GM12801 (cell line): ENCODE measurements around the gene METTL25.

Experiments
- TF ChIP-seq, protein P1 (sequence below): IDR thresholded peaks from one replicate; pipeline ENCODE4 v1.5.1; 2011; ENCODE audit warnings: control low read depth; ENCODE audit not compliant: insufficient read length; ENCODE audit errors: extremely low read depth

METTL25 gene

DNA sequence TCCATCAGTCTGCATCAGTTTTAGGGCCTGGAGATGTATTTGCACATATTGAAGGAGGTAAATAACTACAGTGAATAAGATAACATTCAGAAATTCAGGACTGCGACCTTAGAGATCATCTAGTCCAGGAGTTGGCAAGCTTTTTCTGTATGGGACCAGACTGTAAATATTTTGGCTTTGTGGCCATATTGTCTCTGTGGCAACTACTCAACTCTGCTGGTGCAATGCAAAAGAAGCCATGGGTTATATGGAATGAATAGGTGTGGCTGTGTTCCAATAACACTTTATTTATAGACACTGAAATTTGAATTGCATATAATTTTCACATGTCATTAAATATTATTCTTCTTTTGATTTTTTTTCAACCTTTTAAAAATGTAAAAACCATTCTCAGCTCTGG lies 156.6 kb downstream of the METTL25 start:
- TF ChIP-seq, protein P1, sequence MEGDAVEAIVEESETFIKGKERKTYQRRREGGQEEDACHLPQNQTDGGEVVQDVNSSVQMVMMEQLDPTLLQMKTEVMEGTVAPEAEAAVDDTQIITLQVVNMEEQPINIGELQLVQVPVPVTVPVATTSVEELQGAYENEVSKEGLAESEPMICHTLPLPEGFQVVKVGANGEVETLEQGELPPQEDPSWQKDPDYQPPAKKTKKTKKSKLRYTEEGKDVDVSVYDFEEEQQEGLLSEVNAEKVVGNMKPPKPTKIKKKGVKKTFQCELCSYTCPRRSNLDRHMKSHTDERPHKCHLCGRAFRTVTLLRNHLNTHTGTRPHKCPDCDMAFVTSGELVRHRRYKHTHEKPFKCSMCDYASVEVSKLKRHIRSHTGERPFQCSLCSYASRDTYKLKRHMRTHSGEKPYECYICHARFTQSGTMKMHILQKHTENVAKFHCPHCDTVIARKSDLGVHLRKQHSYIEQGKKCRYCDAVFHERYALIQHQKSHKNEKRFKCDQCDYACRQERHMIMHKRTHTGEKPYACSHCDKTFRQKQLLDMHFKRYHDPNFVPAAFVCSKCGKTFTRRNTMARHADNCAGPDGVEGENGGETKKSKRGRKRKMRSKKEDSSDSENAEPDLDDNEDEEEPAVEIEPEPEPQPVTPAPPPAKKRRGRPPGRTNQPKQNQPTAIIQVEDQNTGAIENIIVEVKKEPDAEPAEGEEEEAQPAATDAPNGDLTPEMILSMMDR, result no peak

DNA sequence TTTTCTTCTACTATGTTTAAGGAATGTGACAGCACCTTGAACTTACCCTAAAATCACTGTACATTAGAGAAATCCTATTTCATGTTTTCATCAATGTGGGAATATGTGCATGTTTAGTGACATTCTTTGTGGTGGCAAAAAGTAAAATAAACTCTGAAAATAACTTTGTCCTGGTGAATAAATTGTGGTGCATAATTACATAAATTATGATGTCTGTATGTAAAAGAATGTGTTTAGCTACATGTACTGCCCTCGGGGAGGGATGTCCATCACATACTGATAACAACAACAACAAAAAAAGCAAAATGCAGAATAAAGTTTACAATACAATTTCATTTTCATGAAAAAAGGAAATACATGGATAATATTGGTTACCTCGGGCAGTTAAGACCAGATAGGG lies 157.3 kb downstream of the METTL25 start:
- TF ChIP-seq, protein P1, result no peak

DNA sequence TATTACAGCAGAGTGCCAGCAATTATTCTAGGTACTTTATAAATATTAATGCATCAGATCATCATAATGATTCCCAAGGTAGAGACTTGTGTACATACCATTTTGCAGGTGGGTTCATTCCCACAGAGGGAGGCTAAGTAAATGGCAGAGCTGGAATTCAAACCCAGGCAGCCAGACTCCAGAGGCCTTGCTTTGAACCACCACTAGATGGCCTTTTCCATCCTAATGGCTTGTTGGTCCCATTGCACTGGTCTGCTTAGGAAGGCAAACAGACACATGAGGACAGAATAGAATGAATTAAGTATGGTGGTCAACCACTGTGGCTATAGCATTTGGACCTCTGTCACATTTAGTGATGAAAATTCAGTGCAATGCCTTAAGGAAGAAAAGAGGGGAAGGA lies 158.7 kb downstream of the METTL25 start:
- TF ChIP-seq, protein P1, result no peak

DNA sequence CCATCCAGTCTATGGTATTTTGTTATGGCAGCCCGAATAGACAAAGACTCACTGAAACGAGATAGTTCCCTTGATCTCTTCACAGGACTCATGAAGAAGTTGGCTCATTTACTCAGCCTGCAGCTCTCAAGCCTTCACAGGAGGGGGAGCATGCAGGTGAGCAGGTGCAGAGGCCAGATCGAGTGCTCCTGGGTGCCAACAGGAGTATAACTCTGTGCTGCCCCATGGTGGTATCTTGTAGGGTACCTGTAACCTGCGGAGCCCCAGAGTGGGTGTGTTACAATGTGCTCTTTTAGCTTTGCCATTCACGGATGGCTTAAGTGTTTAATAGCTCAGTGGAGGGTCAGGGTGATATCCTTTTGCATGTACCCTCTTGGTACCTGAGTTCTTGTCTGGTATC lies 159.5 kb downstream of the METTL25 start:
- TF ChIP-seq, protein P1, result no peak

DNA sequence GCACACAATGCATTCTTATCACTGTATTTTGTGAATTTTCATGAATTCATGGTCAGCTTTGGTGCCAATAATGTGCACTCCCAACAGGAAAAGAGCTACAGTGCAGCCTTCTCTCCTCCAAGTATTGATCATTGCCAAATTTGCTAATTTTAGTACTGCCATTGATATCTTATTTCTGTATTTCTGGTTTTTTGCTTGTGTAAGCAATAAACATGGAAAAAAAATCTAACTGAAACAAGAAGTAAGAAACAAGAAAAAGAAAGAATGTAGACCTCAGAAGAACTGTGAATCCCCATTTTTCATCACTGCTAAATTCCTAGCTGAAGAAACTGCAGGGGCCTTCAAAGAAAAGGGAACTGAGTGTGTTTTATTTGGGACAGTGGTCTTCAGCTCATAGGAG lies 161.2 kb downstream of the METTL25 start:
- TF ChIP-seq, protein P1, result no peak

DNA sequence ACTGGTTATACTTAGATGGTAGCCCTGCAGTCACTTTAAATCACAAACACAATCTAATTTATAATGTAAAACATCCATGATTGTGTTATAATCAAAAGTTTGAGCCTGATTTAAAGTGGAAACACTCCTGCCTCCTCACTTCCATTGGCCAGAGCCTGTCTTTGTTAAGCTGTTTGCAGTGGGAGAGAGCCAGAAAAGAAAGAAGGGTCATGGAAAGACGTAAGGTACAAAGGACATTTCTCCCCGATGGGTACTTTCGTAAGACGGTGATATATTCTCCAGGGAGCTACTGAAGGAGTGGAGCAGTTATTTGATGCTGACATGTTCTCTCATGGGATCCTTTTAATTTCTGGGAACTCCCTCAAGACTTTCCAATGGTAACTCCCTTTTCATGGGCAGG lies 164.0 kb downstream of the METTL25 start:
- TF ChIP-seq, protein P1, result no peak

DNA sequence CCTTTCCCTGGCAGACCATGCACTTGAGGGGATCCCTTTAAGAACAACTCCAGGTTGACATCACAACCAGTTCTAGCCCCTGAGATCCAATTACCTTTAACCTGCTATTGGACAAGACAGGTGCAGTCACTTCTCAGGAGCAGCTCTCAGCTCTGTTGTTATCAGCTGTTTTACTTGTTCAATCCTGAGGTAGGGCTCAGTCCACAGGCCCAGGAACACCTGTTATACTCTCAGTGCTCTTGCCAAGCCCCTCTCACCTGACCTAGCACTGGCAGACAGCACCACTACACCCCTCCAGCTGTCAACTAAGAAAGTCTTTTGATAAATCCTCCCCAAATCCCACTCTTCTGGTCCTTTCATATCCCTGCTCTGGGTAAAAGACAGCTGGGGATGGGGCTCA lies 164.4 kb downstream of the METTL25 start:
- TF ChIP-seq, protein P1, result no peak

DNA sequence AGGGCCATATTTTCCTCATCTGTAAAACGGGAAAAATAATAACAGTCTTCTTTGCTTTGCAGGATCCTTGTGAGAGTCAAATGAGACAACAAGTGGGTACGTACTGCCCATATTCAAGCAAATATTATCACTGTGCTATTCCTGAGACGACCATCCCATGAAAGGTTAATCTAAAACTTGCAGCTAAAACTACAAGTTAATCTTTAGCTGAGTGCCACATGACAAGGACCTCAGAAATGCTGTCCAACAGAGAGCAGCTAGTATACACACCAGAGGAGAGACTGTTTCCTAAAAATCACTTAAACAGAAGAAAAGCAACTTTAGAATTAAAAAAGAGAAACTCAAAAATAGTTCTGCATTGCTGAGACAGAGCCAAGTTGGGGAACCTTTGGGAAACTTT lies 165.7 kb downstream of the METTL25 start:
- TF ChIP-seq, protein P1, result no peak
